ENCODE data around the gene SMIM43.
"Not testable (repeated sequence)": the region's sequence is repeated elsewhere in the genome, so short reads cannot be mapped to it uniquely, and the experiment has no call there.

Gene SMIM43

GRCh38 chr4:121736735-121737351 lies 28.1 kb downstream of the SMIM43 start:
- TF ChIP-seq L3MBTL2 (conservative IDR thresholded peaks at IDR 0.05) = no peak
- no peak for TF ChIP-seq CTBP1 (IDR thresholded peaks at IDR 0.05; ENCODE audit: borderline replicate concordance)
- TF ChIP-seq LEF1 (IDR thresholded peaks at IDR 0.05; ENCODE audit: borderline replicate concordance) = no peak
- DNase-seq (ENCODE audit: extremely low spot score) = peak; percentile 52
- CTCF ChIA-PET = interaction anchor here (0.9 to 1.0 kb wide), 3 partner anchors 54 to 545 kb away, joined by 3 to 4 read pairs (median 3); no protein-coding TSS in a partner anchor
- POLR2A ChIA-PET = interaction anchor here (1.8 kb wide), 1 partner anchor 40 kb away, joined by 5 read pairs; the partner anchor contains the start of gene ANXA5

- DNase-seq (ENCODE audit: extremely low spot score) = no peak
- POLR2A ChIA-PET = no interaction called here
- CTCF ChIA-PET = interaction anchor here (1.2 kb wide), 1 partner anchor 10 kb away, joined by 4 read pairs; no protein-coding TSS in a partner anchor
- no peak for TF ChIP-seq SUZ12 (IDR thresholded peaks at IDR 0.05)
- TF ChIP-seq ZNF384 (IDR thresholded peaks at IDR 0.05) = no peak
- no peak for TF ChIP-seq HDGF (IDR thresholded peaks at IDR 0.05; ENCODE audit: borderline replicate concordance)
- no peak for TF ChIP-seq NFRKB (IDR thresholded peaks at IDR 0.05)
- TF ChIP-seq TARDBP (IDR thresholded peaks at IDR 0.05) = no peak
- no peak for TF ChIP-seq ARNT (IDR thresholded peaks at IDR 0.05)
- TF ChIP-seq L3MBTL2 (conservative IDR thresholded peaks at IDR 0.05) = no peak
- no peak for TF ChIP-seq ELF4 (IDR thresholded peaks at IDR 0.05)
- no peak for TF ChIP-seq LEF1 (IDR thresholded peaks at IDR 0.05; ENCODE audit: borderline replicate concordance)
- no peak for TF ChIP-seq SP1 (IDR thresholded peaks at IDR 0.05)
- no peak for TF ChIP-seq CTBP1 (IDR thresholded peaks at IDR 0.05; ENCODE audit: borderline replicate concordance)
- TF ChIP-seq FOXM1 (IDR thresholded peaks at IDR 0.05; ENCODE audit: borderline replicate concordance) = no peak
- no peak for TF ChIP-seq PKNOX1 (IDR thresholded peaks at IDR 0.05)
- no peak for TF ChIP-seq FOXA1 (IDR thresholded peaks at IDR 0.05)
Measured at GRCh38 chr4:121734571-121734970, 30.4 kb downstream of the SMIM43 start.

GRCh38 chr4:121733942-121734341 lies 31.0 kb downstream of the SMIM43 start:
- DNase-seq (ENCODE audit: extremely low spot score) = no peak
- TF ChIP-seq BHLHE40 (IDR thresholded peaks at IDR 0.05; ENCODE audit: borderline replicate concordance) (no peak), SP1 (IDR thresholded peaks at IDR 0.05) (no peak), NFRKB (IDR thresholded peaks at IDR 0.05) (no peak), SUZ12 (IDR thresholded peaks at IDR 0.05) (no peak), ZNF384 (IDR thresholded peaks at IDR 0.05) (no peak), FOXK2 (IDR thresholded peaks at IDR 0.05) (no peak), ARNT (IDR thresholded peaks at IDR 0.05) (no peak), TARDBP (IDR thresholded peaks at IDR 0.05) (no peak), HDGF (IDR thresholded peaks at IDR 0.05; ENCODE audit: borderline replicate concordance) (no peak), L3MBTL2 (conservative IDR thresholded peaks at IDR 0.05) (no peak), PKNOX1 (IDR thresholded peaks at IDR 0.05) (no peak), FOXM1 (IDR thresholded peaks at IDR 0.05; ENCODE audit: borderline replicate concordance) (no peak), FOXA1 (IDR thresholded peaks at IDR 0.05) (no peak), CTBP1 (IDR thresholded peaks at IDR 0.05; ENCODE audit: borderline replicate concordance) (no peak), LEF1 (IDR thresholded peaks at IDR 0.05; ENCODE audit: borderline replicate concordance) (no peak), ELF4 (IDR thresholded peaks at IDR 0.05) (no peak)
- CTCF ChIA-PET = interaction anchor here (1.2 kb wide), 1 partner anchor 9 kb away, joined by 4 read pairs; no protein-coding TSS in a partner anchor
- POLR2A ChIA-PET = no interaction called here

GRCh38 chr4:121729753-121730152 lies 35.2 kb downstream of the SMIM43 start:
- DNase-seq (ENCODE audit: extremely low spot score); CTCF ChIA-PET; POLR2A ChIA-PET: not testable (repeated sequence)

- ChIA-PET POLR2A (no interaction called here), CTCF (interaction anchor here (0.6 to 1.1 kb wide), 2 partner anchors 32 to 209 kb away, joined by 3 read pairs; no protein-coding TSS in a partner anchor)
- no peak for TF ChIP-seq NFRKB (IDR thresholded peaks at IDR 0.05)
- TF ChIP-seq TARDBP (IDR thresholded peaks at IDR 0.05) = no peak
- TF ChIP-seq LEF1 (IDR thresholded peaks at IDR 0.05; ENCODE audit: borderline replicate concordance) = no peak
- TF ChIP-seq FOXA1 (IDR thresholded peaks at IDR 0.05) = no peak
- no peak for TF ChIP-seq BHLHE40 (IDR thresholded peaks at IDR 0.05; ENCODE audit: borderline replicate concordance)
- no peak; the same call in 1 of the 2 replicates for TF ChIP-seq PKNOX1 (IDR thresholded peaks at IDR 0.05)
- TF ChIP-seq L3MBTL2 (conservative IDR thresholded peaks at IDR 0.05) = no peak
- TF ChIP-seq SUZ12 (IDR thresholded peaks at IDR 0.05) = no peak
- no peak for TF ChIP-seq ZNF384 (IDR thresholded peaks at IDR 0.05)
- no peak for TF ChIP-seq FOXK2 (IDR thresholded peaks at IDR 0.05)
- no peak for TF ChIP-seq SP1 (IDR thresholded peaks at IDR 0.05)
- no peak for TF ChIP-seq CTBP1 (IDR thresholded peaks at IDR 0.05; ENCODE audit: borderline replicate concordance)
- no peak for TF ChIP-seq ELF4 (IDR thresholded peaks at IDR 0.05)
- no peak for TF ChIP-seq ARNT (IDR thresholded peaks at IDR 0.05)
- no peak for TF ChIP-seq FOXM1 (IDR thresholded peaks at IDR 0.05; ENCODE audit: borderline replicate concordance)
- no peak for TF ChIP-seq HDGF (IDR thresholded peaks at IDR 0.05; ENCODE audit: borderline replicate concordance)
- DNase-seq (ENCODE audit: extremely low spot score) = no peak
Measured at GRCh38 chr4:121728798-121729226, 36.2 kb downstream of the SMIM43 start.

GRCh38 chr4:121728066-121728465 lies 36.9 kb downstream of the SMIM43 start:
- no peak for DNase-seq (ENCODE audit: extremely low spot score)
- ChIA-PET POLR2A (interaction anchor here (0.7 kb wide), 1 partner anchor 31 kb away, joined by 3 read pairs; the partner anchor contains the start of gene ANXA5), CTCF (interaction anchor here (1.1 kb wide), 1 partner anchor 31 kb away, joined by 3 read pairs; no protein-coding TSS in a partner anchor)
- TF ChIP-seq ARNT (IDR thresholded peaks at IDR 0.05) = no peak
- TF ChIP-seq CTBP1 (IDR thresholded peaks at IDR 0.05; ENCODE audit: borderline replicate concordance) = no peak
- TF ChIP-seq PKNOX1 (IDR thresholded peaks at IDR 0.05) = no peak
- no peak for TF ChIP-seq TARDBP (IDR thresholded peaks at IDR 0.05)
- no peak for TF ChIP-seq SP1 (IDR thresholded peaks at IDR 0.05)
- TF ChIP-seq ELF4 (IDR thresholded peaks at IDR 0.05) = no peak
- no peak for TF ChIP-seq FOXK2 (IDR thresholded peaks at IDR 0.05)
- TF ChIP-seq NFRKB (IDR thresholded peaks at IDR 0.05) = no peak

All from HEK293T (cell line).